PC-9 (cell line): ENCODE results near the gene SPRTN. TPM values are rescaled to one million over a fixed set of nuclear protein-coding genes. Genes with fewer than 3 reads are reported as not detected.

Experiments
- BruUV-seq: library from RNA; stranded (reverse); fragments of 400-500 nt; replicated peaks from 2 replicates; lab custom pipeline; 2021; lab: Mats Ljungman, UMichigan
- CTCF ChIA-PET: fragments of 300-600 bp; sonication (Branson Sonifier 250); formaldehyde crosslinking; loops from one replicate; lab custom pipeline; 2022; ENCODE audit warnings: antibody characterized with exemption; lab: Charles Lee
- POLR2A ChIA-PET: fragments of 300-600 bp; sonication (Branson Sonifier 250); formaldehyde crosslinking; loops from one replicate; lab custom pipeline; 2022; ENCODE audit warnings: antibody characterized with exemption; ENCODE audit not compliant: unreplicated experiment; lab: Charles Lee
- DNase-seq, 2 experiments: peaks; one replicate each; pipeline versions ENCODE4 v3.0.0 to v3.0.0-alpha.2; 2015 to 2022; ENCODE audit warnings: mixed read lengths in 1 of 2
- H2AFZ ChIP-seq: fragments of 200-600 bp; sonication (generic); 2 replicates; pipeline ENCODE4 v1.8.1; 2017; ENCODE audit warnings: antibody characterized with exemption
- H3F3A ChIP-seq: fragments of 200-600 bp; sonication (generic); 2 replicates; pipeline ENCODE4 v1.8.1; 2017; ENCODE audit warnings: antibody characterized with exemption, mild to moderate bottlenecking, low read depth; ENCODE audit not compliant: insufficient read depth
- H3K27ac ChIP-seq: fragments of 200-600 bp; sonication (generic); 2 replicates; pipeline ENCODE4 v1.6.1; 2016; ENCODE audit warnings: mixed run types
- H3K27me3 ChIP-seq: fragments of 200-600 bp; sonication (generic); 2 replicates; pipeline ENCODE4 v1.6.1; 2016; ENCODE audit warnings: low read depth, mixed run types; ENCODE audit not compliant: insufficient read depth
- H3K36me3 ChIP-seq: fragments of 200-600 bp; sonication (generic); 2 replicates; pipeline ENCODE4 v1.6.1; 2016; ENCODE audit warnings: low read depth, mixed run types
- H3K4me1 ChIP-seq: fragments of 200-600 bp; sonication (generic); replicated peaks from 2 replicates; pipeline ENCODE4 v1.6.1; 2016; ENCODE audit warnings: mixed run types; ENCODE audit not compliant: insufficient read depth
- H3K4me2 ChIP-seq: fragments of 200-600 bp; sonication (generic); 2 replicates; pipeline ENCODE4 v1.6.1; 2017; ENCODE audit warnings: mixed run types
- H3K4me3 ChIP-seq: fragments of 200-600 bp; sonication (generic); 2 replicates; pipeline ENCODE4 v1.6.1; 2016; ENCODE audit warnings: mixed run types
- H3K79me2 ChIP-seq: fragments of 200-600 bp; sonication (generic); 2 replicates; pipeline ENCODE4 v1.6.1; 2017; ENCODE audit warnings: low read depth, mixed run types
- H3K9me2 ChIP-seq: fragments of 200-600 bp; sonication (generic); 2 replicates; pipeline ENCODE4 v1.8.1; 2017; ENCODE audit warnings: mild to moderate bottlenecking; ENCODE audit not compliant: insufficient read depth
- H3K9me3 ChIP-seq: fragments of 200-600 bp; sonication (generic); 2 replicates; pipeline ENCODE4 v1.8.1; 2016; ENCODE audit warnings: low read depth; ENCODE audit not compliant: insufficient read depth
- H4K20me1 ChIP-seq: fragments of 200-600 bp; sonication (generic); 2 replicates; pipeline ENCODE4 v1.8.1; 2017; ENCODE audit not compliant: insufficient read depth
- CTCF ChIP-seq: fragments of 200-600 bp; sonication (generic); conservative IDR thresholded peaks from 2 replicates; pipeline ENCODE4 v1.6.1; 2017; ENCODE audit warnings: mixed run types, antibody characterized with exemption, mild to moderate bottlenecking, moderate library complexity
- EZH2 ChIP-seq: fragments of 200-600 bp; sonication (generic); IDR thresholded peaks from 2 replicates; pipeline ENCODE4 v1.8.0; 2017; ENCODE audit warnings: antibody characterized with exemption, low read depth
- intact Hi-C: fragments of 100-400 bp; cut with micrococcal nuclease; formaldehyde crosslinking; loops from one replicate; pipeline ENCODE4 v1.10.0; 2022; ENCODE audit not compliant: unreplicated experiment
- total RNA-seq: library from RNA; stranded (reverse); gene quantifications from 2 replicates; pipeline ENCODE4 v1.2.3, GENCODE V29; 2021

The SPRTN gene
- total RNA-seq, 1 experiment from 2014 or later: 14.6 TPM

DNA sequence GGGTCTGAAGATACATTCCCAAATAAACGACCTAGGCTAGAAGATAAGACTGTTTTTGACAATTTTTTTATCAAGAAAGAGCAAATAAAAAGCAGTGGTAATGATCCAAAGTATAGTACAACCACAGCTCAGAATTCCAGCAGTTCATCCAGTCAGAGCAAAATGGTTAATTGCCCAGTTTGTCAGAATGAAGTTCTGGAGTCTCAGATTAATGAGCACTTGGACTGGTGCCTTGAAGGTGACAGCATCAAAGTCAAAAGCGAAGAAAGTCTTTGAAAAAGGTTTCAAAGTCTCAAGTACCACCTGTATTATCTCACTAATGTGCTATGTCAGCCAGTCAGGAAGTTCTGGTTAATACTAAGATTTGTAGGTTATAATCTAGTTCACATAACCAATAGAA, 15.0 kb downstream of the SPRTN start:
- no peaks in the 10 kb centered on the region for H4K20me1 ChIP-seq
- no peaks in the 10 kb centered on the region for H3K9me2 ChIP-seq
- no peaks in the 10 kb centered on the region for H3K4me1 ChIP-seq
- TF ChIP-seq EZH2 (no peak), CTCF (no peak)
- no peak for DNase-seq
- H3F3A ChIP-seq: no peaks in the 10 kb centered on the region
- no peak overlapping the region for H2AFZ ChIP-seq
- ChIA-PET POLR2A (no interaction called here), CTCF (no interaction called here)
- no peaks in the 10 kb centered on the region for H3K27me3 ChIP-seq
- H3K9me3 ChIP-seq: no peaks in the 10 kb centered on the region
- H3K4me3 ChIP-seq: no peak overlapping the region
- H3K36me3 ChIP-seq: peaks cover 15% of the 10 kb centered on the region
- intact Hi-C loops: no loop called here
- no peaks in the 10 kb centered on the region for H3K79me2 ChIP-seq
- H3K4me2 ChIP-seq: no peak overlapping the region
- no TSS peak for BruUV-seq
- H3K27ac ChIP-seq: no peak overlapping the region

GRCh38 chr1:231354330-231355020, 16.4 kb downstream of the SPRTN start:
- Histone ChIP-seq H3K9me2 (no peaks in the 10 kb centered on the region), H4K20me1 (no peaks in the 10 kb centered on the region), H3K27me3 (no peaks in the 10 kb centered on the region), H3K27ac (no peak overlapping the region), H3F3A (no peaks in the 10 kb centered on the region), H3K4me2 (no peak overlapping the region), H3K9me3 (no peaks in the 10 kb centered on the region), H2AFZ (no peak overlapping the region), H3K4me1 (no peaks in the 10 kb centered on the region), H3K36me3 (peaks cover 5% of the 10 kb centered on the region), H3K4me3 (no peak overlapping the region), H3K79me2 (no peaks in the 10 kb centered on the region)
- TF ChIP-seq CTCF (no peak), EZH2 (no peak)
- CTCF ChIA-PET: no interaction called here
- no peak for DNase-seq
- BruUV-seq: no TSS peak
- intact Hi-C loops: loop anchor here (5.0 kb wide), 1 partner anchor 173 kb away; the partner anchor contains the start of gene TSNAX
- POLR2A ChIA-PET: no interaction called here

DNA sequence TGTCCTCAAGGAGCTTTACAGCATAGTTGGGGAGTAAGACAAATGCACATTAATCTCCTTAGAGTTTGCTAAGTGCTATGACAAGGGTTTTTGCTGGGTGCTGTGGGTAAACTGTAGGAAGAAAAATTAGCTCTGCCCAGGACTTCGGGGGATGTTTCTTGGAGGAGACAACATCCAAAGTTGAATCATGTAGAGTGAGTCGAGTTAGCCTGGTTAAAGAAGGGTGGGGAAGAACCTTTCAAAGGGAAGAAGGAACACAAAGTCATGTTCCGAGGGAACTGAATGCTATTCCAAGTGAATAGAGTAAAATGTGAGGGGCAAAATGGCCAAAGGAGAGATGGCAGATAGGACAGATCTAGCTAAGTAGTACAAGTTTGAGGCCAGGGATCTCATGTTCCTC, 17.1 kb downstream of the SPRTN start:
- intact Hi-C loops: loop anchor here (5.0 kb wide), 1 partner anchor 172 kb away; the partner anchor contains the start of gene TSNAX
- H3K9me2 ChIP-seq: no peaks in the 10 kb centered on the region
- H2AFZ ChIP-seq: no peak overlapping the region
- no peak overlapping the region for H3K27ac ChIP-seq
- no peak overlapping the region for H3K4me2 ChIP-seq
- no peaks in the 10 kb centered on the region for H3K27me3 ChIP-seq
- ChIA-PET CTCF (no interaction called here), POLR2A (no interaction called here)
- TF ChIP-seq CTCF (no peak), EZH2 (no peak)
- H4K20me1 ChIP-seq: no peaks in the 10 kb centered on the region
- no TSS peak for BruUV-seq
- no peaks in the 10 kb centered on the region for H3F3A ChIP-seq
- no peaks in the 10 kb centered on the region for H3K79me2 ChIP-seq
- no peak overlapping the region for H3K4me3 ChIP-seq
- H3K4me1 ChIP-seq: no peaks in the 10 kb centered on the region
- DNase-seq: no peak
- H3K9me3 ChIP-seq: no peaks in the 10 kb centered on the region
- peaks cover under 1% of the 10 kb centered on the region; the same call in 1 of the 2 replicates for H3K36me3 ChIP-seq
